ENCODE results near the gene CCDC187.
"Not testable (repeated sequence)": the region's sequence is repeated elsewhere in the genome, so short reads cannot be mapped to it uniquely, and the experiment has no call there.

The CCDC187 gene

GRCh38 chr9:136327304-136327974, 23.5 kb upstream of the CCDC187 start, which contains the start of gene GPSM1:
Gene GPSM1, plus strand, starts transcription at chr9:136327539. Its CDS starts 157 bp downstream, at chr9:136327696.
- DNase-seq (ENCODE audit: low read depth in 1 of 2, low spot score in 1 of 2), result peak in 1 of 2 donors; percentile 15

GRCh38 chr9:136326761-136327303, 22.9 kb upstream of the CCDC187 start:
- no peak for DNase-seq (ENCODE audit: low read depth in 1 of 2, low spot score in 1 of 2)

DNA sequence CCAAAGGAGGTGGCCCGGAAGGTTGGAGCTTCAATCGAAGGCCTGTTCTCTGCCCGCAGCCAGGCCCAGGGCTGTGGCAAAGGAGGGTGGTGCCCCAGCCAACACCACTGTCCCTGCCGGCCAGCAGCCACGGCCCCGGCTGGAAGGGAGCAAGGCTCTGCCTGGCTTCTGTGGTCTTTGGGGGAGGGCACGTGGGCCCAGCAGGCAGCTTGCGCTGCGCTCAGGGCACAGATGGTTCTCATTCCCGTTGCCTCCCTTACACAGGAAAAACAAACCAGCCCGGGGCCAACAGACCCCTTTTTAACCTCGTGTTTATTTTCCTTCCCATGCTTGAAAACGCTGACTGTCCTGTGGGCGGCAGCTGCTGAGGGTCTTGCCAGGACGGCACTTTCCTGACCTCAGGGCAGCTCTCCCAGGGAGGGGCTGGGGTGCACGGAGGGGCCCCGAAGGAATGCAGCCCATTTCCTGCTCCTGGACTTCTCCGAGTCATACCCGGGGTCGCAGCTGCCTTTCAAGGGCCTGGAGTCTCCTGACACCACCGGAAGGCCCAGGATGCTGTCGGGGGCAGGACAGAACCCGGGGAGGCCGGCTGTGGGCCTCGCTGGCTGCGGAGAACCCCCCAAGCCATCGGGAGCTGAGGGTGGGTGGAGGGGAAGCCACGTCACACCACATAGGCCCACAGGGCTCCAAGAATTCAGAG, 22.3 kb upstream of the CCDC187 start:
- DNase-seq (ENCODE audit: low read depth in 1 of 2, low spot score in 1 of 2), result no peak

DNA sequence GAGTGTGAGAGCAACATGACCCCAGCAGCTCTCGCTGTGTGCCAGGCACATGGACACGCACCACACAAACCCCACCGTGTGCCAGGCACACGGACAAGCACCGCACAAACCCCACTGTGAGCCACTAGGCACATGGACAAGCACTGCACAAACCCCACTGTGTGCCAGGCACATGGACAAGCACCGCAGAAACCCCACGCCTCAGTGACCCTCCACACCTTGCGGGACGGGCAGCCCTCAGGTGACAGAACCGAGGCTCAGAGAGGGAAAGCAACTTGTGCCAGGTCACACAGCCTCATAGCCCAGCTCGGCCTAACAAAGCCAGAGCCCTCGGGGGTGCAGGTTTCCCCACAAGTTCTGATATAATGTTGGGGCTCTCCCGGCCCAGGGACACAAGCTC, 21.5 kb upstream of the CCDC187 start:
- no peak for DNase-seq (ENCODE audit: low read depth in 1 of 2, low spot score in 1 of 2)

DNA sequence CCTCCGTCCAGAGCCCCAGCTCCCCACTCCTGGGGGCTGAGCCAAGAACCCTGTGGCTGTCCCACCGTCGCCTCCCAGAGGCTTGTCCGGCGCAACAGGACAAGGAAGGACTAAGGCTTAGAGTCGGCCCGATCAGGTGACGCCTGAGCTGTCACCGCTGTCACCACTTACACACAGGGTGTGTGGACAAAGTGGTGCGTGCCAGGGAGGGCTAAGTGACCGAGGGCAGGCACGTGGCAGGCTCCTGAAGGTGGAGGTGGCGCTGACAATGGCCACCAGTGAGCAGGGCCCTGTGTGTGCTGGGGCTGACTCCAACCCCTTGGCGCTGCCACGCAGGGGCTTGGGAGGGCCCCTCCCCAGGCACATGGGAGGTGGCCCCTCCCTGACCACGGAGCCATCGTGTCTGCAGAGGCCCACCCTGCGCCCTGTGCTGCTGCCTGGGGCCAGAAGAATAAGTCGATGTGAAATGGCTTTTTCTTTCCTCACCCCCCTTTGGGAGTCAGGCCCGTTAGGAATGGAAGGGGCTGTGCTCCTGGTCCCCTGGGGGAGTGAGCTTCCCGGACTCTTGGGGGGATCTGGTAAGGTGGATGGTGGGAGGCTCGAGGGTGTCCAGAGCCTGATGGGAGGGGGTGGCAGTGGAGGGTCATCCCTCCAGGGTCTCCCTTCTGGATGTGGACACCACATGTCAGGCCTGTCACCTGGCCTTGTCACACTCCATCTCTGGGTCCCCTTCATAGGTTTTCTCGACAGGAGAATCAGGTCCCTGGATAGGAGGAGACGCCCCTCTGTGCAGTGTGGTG, 20.8 kb upstream of the CCDC187 start:
- DNase-seq (ENCODE audit: low read depth in 1 of 2, low spot score in 1 of 2), result no peak

DNA sequence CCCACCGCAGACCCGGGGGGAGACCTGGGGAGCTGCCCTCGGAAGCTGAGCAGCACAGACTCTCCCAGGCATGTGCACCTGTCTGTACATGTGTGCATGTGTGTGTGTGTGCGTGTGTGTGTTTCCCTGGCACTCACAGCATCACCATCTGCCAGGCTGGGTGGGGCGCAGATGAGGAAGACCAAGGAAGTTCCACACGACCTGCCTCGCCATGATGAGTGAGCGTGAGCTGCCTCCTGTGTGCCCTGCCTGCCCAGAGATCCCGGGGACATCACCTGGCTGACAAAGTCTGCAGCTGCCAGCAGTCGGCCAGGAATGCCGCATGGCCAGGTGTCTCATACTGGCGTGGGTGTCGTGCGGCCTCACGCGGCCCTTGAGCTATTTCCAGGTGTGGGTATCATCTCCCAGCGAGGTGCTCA, 19.5 kb upstream of the CCDC187 start:
- no peak for DNase-seq (ENCODE audit: low read depth in 1 of 2, low spot score in 1 of 2)

- DNase-seq (ENCODE audit: low read depth in 1 of 2, low spot score in 1 of 2), result no peak
Measured at GRCh38 chr9:136322756-136323330, 18.9 kb upstream of the CCDC187 start.

DNA sequence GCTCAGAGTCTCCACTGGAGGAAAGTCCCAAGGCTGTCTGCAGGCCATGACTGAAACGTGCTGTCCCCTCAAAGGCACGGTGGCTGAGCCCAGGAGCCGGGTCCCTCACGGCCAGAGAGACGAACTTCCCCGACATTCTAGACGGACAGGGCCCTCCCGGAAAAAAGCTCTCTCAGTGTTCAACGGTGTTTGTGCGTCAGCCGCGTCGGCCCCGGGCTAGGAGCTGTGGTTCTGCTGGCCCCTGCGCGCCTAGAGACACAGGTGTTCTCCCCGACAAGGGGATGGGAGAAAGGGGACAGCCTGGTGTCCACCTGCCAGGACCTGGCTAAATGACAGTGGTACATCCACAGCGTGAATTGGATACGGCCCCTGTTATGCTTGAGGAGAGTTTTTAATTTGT, 17.7 kb upstream of the CCDC187 start:
- no peak for DNase-seq (ENCODE audit: low read depth in 1 of 2, low spot score in 1 of 2)

DNA sequence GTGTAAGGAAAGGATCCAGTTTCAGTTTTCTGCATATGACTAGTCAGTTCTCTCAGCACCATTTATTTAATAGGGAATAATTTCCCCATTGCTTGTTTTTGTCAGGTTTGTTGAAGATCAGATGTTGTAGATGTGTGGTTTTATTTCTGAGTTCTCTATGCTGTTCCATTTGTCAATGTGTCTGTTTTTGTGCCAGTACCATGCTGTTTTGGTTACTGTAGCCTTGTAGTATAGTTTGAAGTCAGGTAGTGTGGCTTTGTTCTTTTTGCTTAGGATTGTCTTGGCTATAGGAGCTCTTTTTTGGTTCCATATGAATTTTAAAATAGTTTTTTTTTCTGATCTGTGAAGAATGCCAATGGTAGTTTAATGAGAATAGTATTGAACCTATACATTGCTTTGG, 17.1 kb upstream of the CCDC187 start:
- DNase-seq (ENCODE audit: low read depth in 1 of 2, low spot score in 1 of 2), result not testable (repeated sequence)

- DNase-seq (ENCODE audit: low read depth in 1 of 2, low spot score in 1 of 2), result not testable (repeated sequence)
Measured at GRCh38 chr9:136319955-136320354, 16.1 kb upstream of the CCDC187 start.

- DNase-seq (ENCODE audit: low read depth in 1 of 2, low spot score in 1 of 2), result not testable (repeated sequence)
Measured at GRCh38 chr9:136319244-136319643, 15.3 kb upstream of the CCDC187 start.

DNA sequence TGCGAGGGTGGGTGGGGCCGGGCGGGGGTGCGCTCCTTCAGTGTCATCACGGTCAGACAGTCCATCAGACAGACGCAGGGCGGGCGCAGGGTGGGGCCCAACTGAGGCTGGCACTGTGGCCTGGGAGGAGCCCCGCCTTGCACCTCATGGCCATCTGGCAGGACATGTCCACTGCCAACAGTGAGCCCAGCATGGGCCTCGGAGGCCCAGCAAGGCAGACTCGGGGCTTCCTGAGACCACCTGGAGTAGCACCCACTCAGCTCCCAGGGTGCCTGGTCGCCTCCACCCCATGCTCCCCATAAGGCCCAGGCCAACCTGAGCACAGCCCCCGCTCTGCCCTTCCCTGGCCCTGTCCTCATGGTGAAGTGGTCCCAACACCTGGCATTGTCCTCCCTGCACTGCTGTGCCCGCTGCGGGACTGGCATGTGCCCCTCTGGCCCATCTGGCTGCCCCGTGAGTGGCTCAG, 14.9 kb upstream of the CCDC187 start:
- DNase-seq (ENCODE audit: low read depth in 1 of 2, low spot score in 1 of 2), result no peak

- DNase-seq (ENCODE audit: low read depth in 1 of 2, low spot score in 1 of 2), result no peak
Measured at GRCh38 chr9:136318111-136318775, 14.3 kb upstream of the CCDC187 start.

DNA sequence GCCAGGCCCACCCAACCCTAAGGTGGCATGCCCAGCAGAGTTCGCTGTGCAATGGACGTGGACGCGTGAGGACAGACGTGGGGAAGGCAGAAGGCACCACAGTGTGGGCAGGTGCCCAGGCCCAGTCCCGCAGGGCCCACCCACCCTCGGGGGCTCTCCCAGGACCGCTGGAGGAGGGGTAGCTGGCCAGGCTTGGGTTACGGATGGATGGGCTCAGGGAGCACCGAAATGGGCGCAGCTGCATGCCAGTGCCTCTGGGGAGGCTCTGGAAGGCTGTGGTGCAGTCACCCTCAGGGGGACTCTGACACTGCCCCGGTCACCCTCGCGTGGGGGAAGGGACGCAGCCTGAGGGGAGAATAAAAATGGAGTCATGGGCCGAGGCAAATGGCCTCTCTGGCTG, 13.8 kb upstream of the CCDC187 start:
- DNase-seq (ENCODE audit: low read depth in 1 of 2, low spot score in 1 of 2), result no peak

- DNase-seq (ENCODE audit: low read depth in 1 of 2, low spot score in 1 of 2), result no peak
Measured at GRCh38 chr9:136316896-136317676, 13.2 kb upstream of the CCDC187 start.

GRCh38 chr9:136316271-136316751, 12.4 kb upstream of the CCDC187 start:
- DNase-seq (ENCODE audit: low read depth in 1 of 2, low spot score in 1 of 2), result no peak

GRCh38 chr9:136314944-136315343, 11.1 kb upstream of the CCDC187 start:
- no peak for DNase-seq (ENCODE audit: low read depth in 1 of 2, low spot score in 1 of 2)

- no peak for DNase-seq (ENCODE audit: low read depth in 1 of 2, low spot score in 1 of 2)
Measured at GRCh38 chr9:136314056-136314416, 10.1 kb upstream of the CCDC187 start.

- DNase-seq (ENCODE audit: low read depth in 1 of 2, low spot score in 1 of 2), result no peak
Measured at GRCh38 chr9:136313111-136314055, 9.5 kb upstream of the CCDC187 start.
